ENCODE data around the gene PLTP.
"Not testable (repeated sequence)": the region's sequence is repeated elsewhere in the genome, so short reads cannot be mapped to it uniquely, and the experiment has no call there.

Gene PLTP

DNA sequence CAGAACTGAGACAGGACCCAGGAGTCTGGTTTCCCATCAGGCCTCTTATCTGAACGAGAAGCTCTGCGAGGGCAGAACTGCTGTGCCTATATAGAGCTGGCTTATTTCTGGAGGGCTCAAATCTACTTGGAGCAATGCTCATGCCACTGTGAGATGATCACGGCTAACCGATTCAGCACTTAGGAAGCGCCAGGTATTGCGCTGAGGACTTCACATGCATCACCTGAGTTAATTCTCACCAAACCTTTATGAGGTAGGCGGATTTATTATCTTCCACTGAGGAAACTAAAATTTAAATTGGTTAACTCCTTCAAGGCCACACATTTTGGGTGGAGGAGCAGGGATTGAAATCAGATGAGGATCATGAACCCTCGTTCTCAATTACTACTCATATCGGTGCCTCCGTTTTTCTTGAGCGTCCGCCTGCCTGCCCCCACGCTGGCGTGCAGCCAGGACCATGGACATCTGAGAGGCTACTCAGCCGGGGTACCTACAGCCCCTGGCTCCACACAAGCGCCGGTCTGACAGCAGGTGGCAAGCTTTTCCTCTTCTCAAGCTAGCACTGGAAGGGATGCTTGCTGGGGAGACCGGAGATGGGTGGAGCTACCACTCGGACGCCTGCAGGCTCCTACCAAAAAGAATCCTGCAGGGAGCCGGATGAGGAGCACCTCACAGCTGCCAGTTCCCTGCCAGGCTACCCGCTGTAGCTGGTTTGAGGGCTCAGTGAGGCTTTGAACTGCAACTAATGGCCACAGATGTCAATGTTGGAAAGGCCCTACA, 21.5 kb upstream of the PLTP start:
- H3K36me3 ChIP-seq (ENCODE audit: control insufficient read depth, insufficient read depth, low read length) = peaks cover 6% of the 10 kb centered on the region
- H3K4me1 ChIP-seq (ENCODE audit: control insufficient read depth, insufficient read depth, low read length) = no peaks in the 10 kb centered on the region
- peak overlapping the region; percentile 100 for H3K27ac ChIP-seq (ENCODE audit: insufficient read depth, low read depth, low read length, poor library complexity, severe bottlenecking)
- no peaks in the 10 kb centered on the region for H3K27me3 ChIP-seq (ENCODE audit: control insufficient read depth, insufficient read depth, low read length, poor library complexity, severe bottlenecking)
- no peaks in the 10 kb centered on the region for H3K9me3 ChIP-seq (ENCODE audit: control insufficient read depth, low read length)
- peak overlapping the region; percentile 72 for H3K4me3 ChIP-seq (ENCODE audit: insufficient read depth, low read depth, low read length)
- 30% methylated on average over 22 of the region's 22 CpGs for WGBS, 2 experiments

- not testable (repeated sequence) for H3K36me3 ChIP-seq (ENCODE audit: control insufficient read depth, insufficient read depth, low read length); H3K9me3 ChIP-seq (ENCODE audit: control insufficient read depth, low read length); H3K27me3 ChIP-seq (ENCODE audit: control insufficient read depth, insufficient read depth, low read length, poor library complexity, severe bottlenecking); H3K4me3 ChIP-seq (ENCODE audit: insufficient read depth, low read depth, low read length); H3K4me1 ChIP-seq (ENCODE audit: control insufficient read depth, insufficient read depth, low read length); H3K27ac ChIP-seq (ENCODE audit: insufficient read depth, low read depth, low read length, poor library complexity, severe bottlenecking)
- 94 to 95% methylated on average over 17 of the region's 17 CpGs for WGBS, 2 experiments
These were observed 19.7 kb upstream of the PLTP start for GRCh38 chr20:45931680-45932079.

DNA sequence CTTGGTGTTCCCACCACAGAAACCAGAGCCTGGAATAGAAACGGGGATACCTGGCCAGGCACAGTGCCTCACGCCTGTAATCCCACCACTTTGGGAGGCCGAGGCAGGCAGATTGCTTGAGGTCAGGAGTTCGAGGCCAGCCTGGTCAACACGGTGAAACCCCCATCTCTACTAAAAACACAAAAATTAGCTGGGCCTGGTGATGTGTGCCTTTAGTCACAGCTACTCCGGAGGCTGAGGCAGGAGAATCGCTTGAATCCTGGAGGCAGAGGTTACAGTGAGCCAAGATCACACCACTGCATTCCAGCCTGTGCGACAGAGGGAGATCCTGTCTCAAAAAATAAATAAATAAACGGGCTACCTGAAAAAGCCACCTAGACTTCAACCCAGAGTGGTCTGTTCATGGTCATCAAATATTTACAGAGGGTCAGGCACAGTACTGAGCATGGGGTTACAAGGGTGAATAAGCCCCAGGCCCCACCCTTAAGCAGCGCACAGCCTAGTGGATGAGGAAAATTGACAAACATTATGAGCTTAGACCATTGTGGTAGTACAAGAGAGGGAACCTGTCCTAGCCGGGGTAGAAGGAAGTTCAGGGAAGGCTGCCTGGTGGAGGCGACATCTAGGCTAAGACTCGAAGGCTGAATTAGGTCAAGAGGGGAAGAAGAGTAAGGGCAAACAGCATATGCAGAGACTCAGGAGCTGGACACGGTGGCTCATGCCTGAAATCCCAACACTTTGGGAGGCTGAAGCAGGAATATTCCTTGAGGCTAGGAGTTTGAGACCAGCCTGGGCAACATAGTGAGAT, 15.3 kb upstream of the PLTP start:
- 92 to 94% methylated on average over 14 of the region's 14 CpGs for WGBS, 2 experiments

DNA sequence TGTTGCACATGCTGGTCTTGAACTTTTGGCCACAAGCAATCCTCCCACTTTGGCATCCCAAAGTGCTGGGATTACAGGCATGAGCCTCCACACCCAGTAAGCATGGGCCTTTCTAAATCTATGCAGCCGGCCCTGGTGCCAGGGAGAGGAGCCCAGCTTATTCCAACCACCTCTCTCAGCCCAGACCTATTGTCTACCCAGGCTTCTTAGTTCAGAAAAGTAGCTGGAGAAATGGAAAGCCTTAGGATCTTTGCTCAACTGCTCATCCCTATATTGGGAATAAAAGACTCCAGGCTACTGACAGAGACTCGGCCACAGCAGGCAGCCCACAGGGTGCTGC, 14.7 kb upstream of the PLTP start:
- H3K36me3 ChIP-seq (ENCODE audit: control insufficient read depth, insufficient read depth, low read length) = no peaks in the 10 kb centered on the region
- no peak overlapping the region for H3K27ac ChIP-seq (ENCODE audit: insufficient read depth, low read depth, low read length, poor library complexity, severe bottlenecking)
- no peaks in the 10 kb centered on the region for H3K9me3 ChIP-seq (ENCODE audit: control insufficient read depth, low read length)
- H3K4me1 ChIP-seq (ENCODE audit: control insufficient read depth, insufficient read depth, low read length) = peaks cover 14% of the 10 kb centered on the region
- H3K4me3 ChIP-seq (ENCODE audit: insufficient read depth, low read depth, low read length) = no peak overlapping the region
- WGBS, 2 experiments = 87 to 88% methylated on average over 2 of the region's 2 CpGs
- no peaks in the 10 kb centered on the region for H3K27me3 ChIP-seq (ENCODE audit: control insufficient read depth, insufficient read depth, low read length, poor library complexity, severe bottlenecking)

More for the DNA sequence above, 15.3 kb upstream of the PLTP start:
- Histone ChIP-seq H3K4me3 (ENCODE audit: insufficient read depth, low read depth, low read length) (no peak overlapping the region), H3K4me1 (ENCODE audit: control insufficient read depth, insufficient read depth, low read length) (peaks cover 14% of the 10 kb centered on the region), H3K9me3 (ENCODE audit: control insufficient read depth, low read length) (no peaks in the 10 kb centered on the region), H3K27me3 (ENCODE audit: control insufficient read depth, insufficient read depth, low read length, poor library complexity, severe bottlenecking) (no peaks in the 10 kb centered on the region), H3K27ac (ENCODE audit: insufficient read depth, low read depth, low read length, poor library complexity, severe bottlenecking) (no peak overlapping the region), H3K36me3 (ENCODE audit: control insufficient read depth, insufficient read depth, low read length) (no peaks in the 10 kb centered on the region)

DNA sequence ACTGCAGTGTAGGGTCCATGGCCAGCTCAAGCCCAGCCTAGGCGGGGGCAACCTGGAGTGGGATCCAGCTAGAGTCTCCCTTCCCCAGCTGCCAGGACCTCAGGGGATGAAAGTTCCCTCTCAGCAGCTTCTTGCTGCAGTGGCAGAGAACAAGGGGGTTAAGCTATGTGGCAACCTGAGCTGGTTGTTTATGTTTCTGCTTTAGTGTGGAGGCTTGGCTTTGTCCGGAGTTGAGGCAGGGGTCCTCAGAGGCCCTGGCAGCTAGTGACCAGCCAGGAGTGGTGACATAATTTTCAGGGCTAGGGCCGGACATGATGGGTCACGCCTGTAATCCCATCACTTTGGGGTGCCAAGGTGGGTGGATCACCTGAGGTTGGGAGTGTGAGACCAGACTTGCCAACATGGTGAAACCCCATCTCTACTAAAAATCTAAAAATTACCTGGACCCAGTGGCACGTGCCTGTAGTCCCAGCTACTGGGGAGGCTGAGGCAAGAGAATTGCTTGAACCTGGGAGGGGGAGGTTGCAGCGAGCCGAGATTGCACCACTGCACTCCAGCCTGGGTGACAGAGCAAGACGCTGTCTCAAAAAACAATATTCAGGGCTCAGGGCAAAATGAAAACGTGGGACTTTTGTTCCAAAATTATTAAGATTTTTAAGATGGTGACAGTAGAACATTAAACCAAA, 14.0 kb upstream of the PLTP start:
- Histone ChIP-seq H3K27me3 (ENCODE audit: control insufficient read depth, insufficient read depth, low read length, poor library complexity, severe bottlenecking) (no peaks in the 10 kb centered on the region), H3K4me3 (ENCODE audit: insufficient read depth, low read depth, low read length) (no peak overlapping the region), H3K9me3 (ENCODE audit: control insufficient read depth, low read length) (no peaks in the 10 kb centered on the region), H3K27ac (ENCODE audit: insufficient read depth, low read depth, low read length, poor library complexity, severe bottlenecking) (peak overlapping the region; percentile 1), H3K36me3 (ENCODE audit: control insufficient read depth, insufficient read depth, low read length) (no peaks in the 10 kb centered on the region), H3K4me1 (ENCODE audit: control insufficient read depth, insufficient read depth, low read length) (peaks cover 14% of the 10 kb centered on the region)
- WGBS, 2 experiments = 70 to 71% methylated on average over 9 of the region's 9 CpGs

DNA sequence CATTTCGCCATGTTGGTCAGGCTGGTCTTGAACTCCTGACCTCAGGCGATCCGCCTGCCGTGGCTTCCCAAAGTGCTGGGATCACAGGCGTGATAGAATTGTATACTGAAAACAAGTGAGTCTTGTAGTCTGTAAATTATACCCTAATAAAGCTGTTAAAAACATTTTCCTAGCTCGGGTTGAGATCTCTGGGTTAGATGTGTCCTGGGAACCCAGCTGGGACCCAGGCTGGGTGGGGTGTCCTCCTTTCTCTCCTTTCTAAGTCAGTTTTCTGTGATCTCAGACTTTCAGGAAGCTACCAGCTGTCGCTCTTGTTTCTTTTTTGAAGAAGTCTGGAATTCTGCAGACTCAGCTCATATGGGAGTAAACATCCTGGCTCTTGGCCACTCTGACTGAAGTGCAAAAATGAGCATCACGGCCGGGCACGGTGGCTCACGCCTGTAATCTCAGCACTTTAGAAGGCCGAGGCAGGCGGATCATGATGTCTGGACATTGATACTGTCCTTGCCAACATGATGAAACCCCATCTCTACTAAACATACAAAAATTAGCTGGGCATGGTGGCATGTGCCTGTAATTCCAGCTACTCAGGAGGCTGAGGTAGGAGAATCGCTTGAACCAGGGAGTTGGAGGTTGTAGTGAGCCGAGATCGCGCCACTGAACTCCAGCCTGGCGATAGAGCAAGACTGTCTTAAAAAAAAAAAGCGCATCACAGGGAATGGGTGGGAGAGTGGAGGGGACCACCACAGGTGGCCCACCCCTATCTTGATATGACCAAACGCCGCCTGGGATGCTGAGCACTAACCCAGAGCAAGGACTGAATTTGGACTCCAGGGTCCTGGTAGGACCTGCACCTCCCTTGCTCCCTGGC, 12.7 kb upstream of the PLTP start:
- H3K36me3 ChIP-seq (ENCODE audit: control insufficient read depth, insufficient read depth, low read length) = no peaks in the 10 kb centered on the region
- H3K27ac ChIP-seq (ENCODE audit: insufficient read depth, low read depth, low read length, poor library complexity, severe bottlenecking) = no peak overlapping the region
- no peaks in the 10 kb centered on the region for H3K27me3 ChIP-seq (ENCODE audit: control insufficient read depth, insufficient read depth, low read length, poor library complexity, severe bottlenecking)
- H3K4me1 ChIP-seq (ENCODE audit: control insufficient read depth, insufficient read depth, low read length) = peaks cover 14% of the 10 kb centered on the region
- 91 to 93% methylated on average over 20 to 21 of the region's 21 CpGs for WGBS, 2 experiments
- no peak overlapping the region for H3K4me3 ChIP-seq (ENCODE audit: insufficient read depth, low read depth, low read length)
- H3K9me3 ChIP-seq (ENCODE audit: control insufficient read depth, low read length) = no peaks in the 10 kb centered on the region

DNA sequence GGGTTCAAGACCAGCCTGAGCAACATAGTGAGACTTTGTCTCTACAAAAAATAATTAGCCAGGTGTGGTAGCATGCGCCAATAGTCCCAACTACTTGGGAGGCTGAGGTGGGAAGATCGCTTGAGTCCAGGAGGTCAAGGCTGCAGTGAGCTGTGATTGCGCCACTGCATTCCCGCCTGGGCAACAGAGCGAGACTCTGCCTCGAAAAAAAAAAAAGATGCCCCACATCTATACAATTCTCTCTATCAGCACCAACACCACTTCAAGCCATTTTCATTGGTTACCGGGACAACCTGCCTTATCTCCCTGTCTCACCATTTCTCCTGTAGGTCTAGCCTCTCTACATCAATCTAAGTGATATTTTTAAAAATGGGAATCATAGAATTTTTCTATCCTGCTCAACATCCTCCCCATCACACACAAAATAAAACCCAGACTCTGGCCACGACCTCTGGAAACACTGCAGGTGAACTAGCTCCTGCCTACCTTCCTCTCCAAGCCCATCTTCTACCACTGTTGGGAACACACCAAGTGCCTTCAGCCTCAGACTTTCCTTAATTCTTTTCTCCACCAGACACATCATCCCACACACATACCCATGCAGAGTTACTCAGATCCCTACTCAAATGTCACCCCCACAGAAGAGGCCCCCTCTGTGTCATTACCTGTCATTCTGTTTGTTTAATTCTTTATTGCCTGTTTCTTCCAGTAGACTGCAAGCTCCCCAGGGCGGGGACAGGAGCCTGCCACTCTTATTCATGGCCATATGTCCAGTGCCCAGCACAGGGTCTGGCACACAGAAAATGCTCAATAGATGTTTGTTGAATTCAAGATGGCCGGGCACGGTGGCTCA, 9.6 kb upstream of the PLTP start:
- Histone ChIP-seq H3K36me3 (ENCODE audit: control insufficient read depth, insufficient read depth, low read length) (no peaks in the 10 kb centered on the region), H3K27ac (ENCODE audit: insufficient read depth, low read depth, low read length, poor library complexity, severe bottlenecking) (no peak overlapping the region), H3K9me3 (ENCODE audit: control insufficient read depth, low read length) (no peaks in the 10 kb centered on the region), H3K4me3 (ENCODE audit: insufficient read depth, low read depth, low read length) (no peak overlapping the region), H3K4me1 (ENCODE audit: control insufficient read depth, insufficient read depth, low read length) (peaks cover 16% of the 10 kb centered on the region), H3K27me3 (ENCODE audit: control insufficient read depth, insufficient read depth, low read length, poor library complexity, severe bottlenecking) (no peaks in the 10 kb centered on the region)
- WGBS, 2 experiments = 86 to 88% methylated on average over 11 of the region's 11 CpGs

DNA sequence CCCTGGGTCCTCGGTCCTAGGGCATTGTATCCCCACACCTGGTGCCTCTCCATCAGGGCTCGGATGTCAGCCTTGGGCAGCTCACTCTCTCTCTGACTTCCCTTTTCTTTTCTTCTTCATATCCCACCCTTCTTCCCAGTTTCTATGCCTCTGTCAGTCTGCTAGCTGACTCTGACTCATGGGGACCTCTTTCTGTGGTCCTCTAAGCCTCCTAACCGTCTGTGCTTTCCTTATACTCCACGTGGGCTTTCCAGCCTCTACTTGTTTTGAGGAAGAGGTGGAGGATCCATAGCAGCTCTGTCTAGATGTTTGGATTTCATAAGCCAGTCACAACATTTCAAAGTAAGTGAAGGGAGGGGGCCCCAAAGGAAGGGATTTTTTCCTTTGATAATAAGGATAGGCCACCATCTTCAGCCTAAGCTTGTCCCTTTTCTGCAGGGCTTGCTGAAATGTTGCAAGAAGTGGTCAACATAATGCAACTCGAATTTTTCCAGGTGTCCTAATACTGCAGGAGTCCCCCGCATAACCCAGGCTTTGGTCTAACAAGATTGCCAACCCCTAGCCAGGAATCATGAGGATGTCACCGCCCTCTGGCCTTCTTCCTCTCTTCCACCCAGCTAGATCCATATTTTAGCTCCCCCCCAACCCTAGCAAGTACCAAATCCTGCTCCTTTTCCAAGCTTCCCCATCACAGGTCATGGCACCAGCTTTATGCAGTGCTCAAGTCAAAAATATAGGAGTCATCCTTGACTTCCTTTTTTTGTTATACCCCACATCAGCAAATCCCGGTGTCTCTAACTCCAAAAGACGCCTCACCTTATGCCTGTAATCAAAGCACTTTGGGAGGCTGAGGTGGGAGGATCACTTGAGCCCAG, 8.7 kb upstream of the PLTP start:
- WGBS, 2 experiments = 87% methylated on average over 9 of the region's 9 CpGs
- no peak overlapping the region for H3K27ac ChIP-seq (ENCODE audit: insufficient read depth, low read depth, low read length, poor library complexity, severe bottlenecking)

More for the DNA sequence above, 8.7 kb upstream of the PLTP start:
- Histone ChIP-seq H3K36me3 (ENCODE audit: control insufficient read depth, insufficient read depth, low read length) (no peaks in the 10 kb centered on the region), H3K9me3 (ENCODE audit: control insufficient read depth, low read length) (no peaks in the 10 kb centered on the region), H3K27me3 (ENCODE audit: control insufficient read depth, insufficient read depth, low read length, poor library complexity, severe bottlenecking) (no peaks in the 10 kb centered on the region), H3K4me3 (ENCODE audit: insufficient read depth, low read depth, low read length) (no peak overlapping the region), H3K4me1 (ENCODE audit: control insufficient read depth, insufficient read depth, low read length) (peaks cover 10% of the 10 kb centered on the region)

Measured in ectodermal cell (in vitro differentiated cells).